Measurements from ENCODE around the gene OR7A10.

Gene OR7A10

GRCh38 chr19:14848822-14849221 lies at the start of gene OR7A10:
TSS of gene OR7A10 (minus strand) at chr19:14848922. CDS start at chr19:14841877, 7,045 bp downstream.
- no peak for DNase-seq

DNA sequence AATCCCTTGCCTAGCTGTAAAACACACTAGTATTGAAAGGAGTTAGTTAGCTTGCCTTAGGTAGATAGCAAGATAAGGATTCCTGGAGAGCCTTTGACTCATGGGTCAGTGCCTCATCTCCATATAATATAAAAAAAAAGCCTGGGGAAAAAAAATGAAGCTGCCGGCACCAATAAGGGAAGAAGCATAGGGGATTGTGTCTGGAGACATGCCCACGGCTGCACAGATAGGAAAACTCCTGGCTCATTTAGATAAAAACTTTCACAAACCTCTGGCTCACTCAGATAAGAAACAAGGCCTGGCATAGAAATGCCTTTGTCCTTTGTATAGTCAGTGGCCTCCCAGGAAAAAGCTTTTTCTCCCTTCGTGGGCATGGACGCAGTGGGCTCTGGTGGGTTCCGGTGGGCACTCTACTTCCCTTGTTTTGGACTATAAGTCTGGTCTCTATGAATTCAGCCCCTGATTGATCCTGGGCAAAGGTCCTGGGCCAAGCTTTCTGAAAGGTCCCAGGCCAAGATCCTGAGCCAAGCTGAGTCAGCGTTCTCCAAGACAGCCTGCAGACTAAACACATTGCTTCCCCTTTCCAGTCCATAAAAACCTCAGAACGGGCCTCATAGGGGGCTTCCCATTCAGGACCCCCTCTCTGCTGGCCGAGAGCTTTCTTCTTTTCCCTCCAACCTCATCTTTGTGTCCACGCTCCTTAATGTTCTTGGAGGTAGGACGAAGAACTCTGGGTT lies 42.1 kb upstream of the OR7A10 start:
- DNase-seq: no peak

DNA sequence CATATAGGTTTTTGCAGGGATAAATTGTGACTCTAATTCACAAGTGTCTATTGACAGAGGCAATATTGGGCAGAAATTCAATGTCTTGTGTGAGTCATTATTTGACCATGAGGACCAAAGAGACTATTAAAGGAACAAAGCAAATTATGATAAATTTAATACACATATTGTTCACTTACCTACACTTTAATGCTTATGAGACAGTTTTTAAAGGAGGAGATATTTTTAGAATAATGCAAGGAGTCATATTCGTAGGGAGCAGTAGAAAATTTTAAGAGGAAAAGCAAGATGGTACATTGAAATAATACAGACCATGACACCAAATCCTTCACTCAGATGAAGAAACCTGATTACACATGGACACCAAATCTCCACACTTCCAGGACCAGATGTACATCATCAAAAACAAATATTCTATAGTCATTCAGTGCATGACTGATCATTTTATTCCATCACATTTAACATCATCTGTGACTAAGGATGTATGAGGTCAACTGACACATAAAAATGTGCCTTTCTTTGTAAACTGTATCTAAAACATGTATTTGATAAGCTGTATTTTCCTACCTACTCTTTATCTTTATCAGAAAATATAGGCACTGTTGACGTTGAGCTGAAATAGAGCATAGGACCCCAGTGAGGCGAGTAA lies 41.4 kb upstream of the OR7A10 start:
- no peak for DNase-seq

DNA sequence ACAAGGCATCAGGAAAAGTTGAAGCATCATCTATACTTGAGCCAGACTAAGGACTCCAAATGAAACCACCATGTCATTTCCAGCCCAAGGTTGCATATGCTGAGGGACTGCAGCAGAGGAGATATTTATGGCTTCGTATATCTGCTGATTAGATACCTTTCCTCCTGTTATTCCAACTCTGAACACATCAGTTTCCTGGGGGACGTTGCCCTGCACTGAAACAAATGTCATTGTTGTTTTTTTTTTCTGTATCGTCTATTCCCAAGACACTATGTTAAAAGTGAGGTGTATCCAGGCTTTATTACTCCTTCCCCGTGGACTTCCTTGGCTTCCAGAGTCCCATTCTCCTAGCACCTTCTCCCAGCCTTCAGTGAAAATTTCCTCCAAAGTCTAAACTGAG lies 37.3 kb upstream of the OR7A10 start, which contains the start of gene OR7A17:
Gene OR7A17 (minus strand): TSS at position 101 of the 400 bp plus-strand sequence. CDS start 4,777 bp downstream, outside the sequence.
- DNase-seq: no peak

DNA sequence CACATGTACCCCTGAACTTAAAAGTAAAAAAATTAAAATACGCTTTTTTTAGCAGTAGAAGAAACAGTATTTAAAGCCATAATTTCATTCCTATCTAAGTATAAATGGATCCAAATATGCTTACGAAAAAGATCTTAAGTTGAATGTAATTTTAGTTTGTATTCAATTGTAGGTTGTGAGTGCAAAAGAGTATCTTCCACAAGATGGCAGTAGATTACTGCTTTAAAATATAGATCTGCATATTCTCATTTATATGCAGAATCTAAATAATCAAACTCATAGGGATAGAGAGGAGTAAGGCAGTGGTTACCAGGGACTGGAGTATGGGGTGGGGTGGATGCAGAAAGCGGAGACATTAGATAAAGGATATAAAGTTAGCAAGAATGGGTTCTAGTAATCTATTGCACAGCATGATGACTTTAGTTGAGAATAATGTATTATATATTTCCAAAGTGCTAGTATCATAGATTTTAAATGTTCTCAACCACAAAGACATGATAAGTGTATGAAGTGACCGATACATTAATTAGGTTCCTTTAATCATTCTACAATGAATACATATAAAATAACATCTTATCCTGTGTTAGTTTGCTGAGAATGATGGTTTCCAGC lies 23.0 kb upstream of the OR7A10 start:
- no peak for DNase-seq

GRCh38 chr19:14868497-14868896 lies 19.8 kb upstream of the OR7A10 start:
- DNase-seq: no peak

DNA sequence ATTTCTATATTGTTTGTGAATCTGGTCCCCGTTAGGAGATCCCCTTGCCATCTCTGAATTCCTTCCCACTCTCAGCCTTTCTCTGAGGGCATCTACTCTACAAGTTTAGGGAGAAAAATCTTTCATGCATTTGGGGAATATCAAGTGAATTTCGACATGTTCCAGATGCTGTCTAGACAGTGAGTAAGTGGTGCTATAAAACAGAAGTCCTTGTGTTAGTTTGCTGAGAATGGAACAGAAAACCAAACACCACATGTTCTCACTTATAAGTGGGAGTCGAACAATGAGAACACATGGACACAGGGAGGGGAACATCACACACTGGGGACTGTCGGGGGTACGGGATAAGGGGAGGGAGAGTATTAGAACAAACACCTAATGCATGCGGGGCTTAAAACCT lies 5.1 kb downstream of the OR7A10 start:
- DNase-seq: no peak

GRCh38 chr19:14843169-14843568 lies 5.6 kb downstream of the OR7A10 start:
- DNase-seq: no peak

DNA sequence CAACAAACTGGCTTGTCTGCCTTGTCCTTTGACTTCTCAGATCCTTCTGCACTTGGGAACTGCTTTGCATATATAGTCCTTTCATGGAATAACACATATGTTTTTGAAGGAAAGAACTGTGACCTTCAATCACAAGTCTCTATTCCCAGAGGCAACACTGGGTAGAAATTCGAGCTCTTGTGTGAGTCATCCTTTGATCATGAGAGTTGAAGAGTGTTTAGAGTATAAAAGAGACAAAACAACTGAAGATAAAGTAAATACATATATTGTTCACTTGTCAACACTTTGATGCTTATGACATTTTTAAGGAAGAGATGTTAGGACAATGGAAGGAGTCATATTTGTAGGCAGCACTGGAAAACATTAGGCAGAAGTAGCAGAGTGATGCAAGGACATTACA lies 8.5 kb downstream of the OR7A10 start:
- DNase-seq: no peak

- DNase-seq: no peak
These were observed 11.3 kb downstream of the OR7A10 start for GRCh38 chr19:14837391-14837790.

- no peak for DNase-seq
These were observed 13.7 kb downstream of the OR7A10 start, which contains the start of the genes OR7A5 and OR7C1 for GRCh38 chr19:14835011-14835410. TSS of gene OR7A5 (minus strand) at chr19:14835185. CDS start at chr19:14828241, 6,944 bp downstream. TSS of gene OR7C1 (minus strand) at chr19:14835185. CDS start at chr19:14800136, 35,049 bp downstream.

DNA sequence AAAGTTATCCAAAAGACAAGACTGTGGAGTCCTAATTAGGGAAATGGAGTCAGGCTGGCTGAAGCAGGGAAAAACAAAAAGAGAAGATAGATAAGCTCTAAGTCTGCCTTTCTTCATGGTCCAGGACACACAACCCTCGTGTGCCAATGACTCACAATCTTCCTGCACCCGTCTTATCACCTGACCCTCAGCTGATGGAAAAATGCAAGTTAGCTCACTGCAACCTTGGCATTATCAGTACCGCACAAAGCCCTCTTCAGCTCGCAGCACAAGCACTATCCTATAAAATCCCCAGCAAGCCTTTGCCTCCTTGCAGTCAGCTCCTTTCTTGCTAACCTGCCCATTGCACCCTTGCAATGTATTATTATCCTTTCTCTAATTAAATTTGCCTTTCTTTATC lies 18.0 kb downstream of the OR7A10 start:
- no peak for DNase-seq

- DNase-seq: no peak
These were observed 22.7 kb downstream of the OR7A10 start for GRCh38 chr19:14826006-14826405.

GRCh38 chr19:14821937-14822336 lies 26.8 kb downstream of the OR7A10 start:
- no peak for DNase-seq

DNA sequence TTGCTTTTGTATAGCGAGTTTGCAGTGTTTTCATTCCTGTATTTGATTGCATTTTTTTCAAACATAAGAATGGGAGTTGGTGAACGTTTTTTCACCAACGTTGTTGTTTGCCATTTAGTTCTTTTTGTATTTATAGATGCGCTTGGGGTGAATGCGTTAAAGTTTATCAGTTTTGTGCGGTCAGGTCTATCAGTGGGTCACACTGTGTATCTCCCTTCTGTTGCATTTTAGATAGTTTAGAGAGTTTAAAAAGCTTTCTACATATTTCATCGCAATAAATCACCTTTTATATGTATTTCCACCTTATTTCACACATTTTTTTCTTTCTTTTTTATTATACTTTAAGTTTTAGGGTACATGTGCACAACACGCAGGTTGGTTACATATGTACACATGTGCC lies 30.1 kb downstream of the OR7A10 start:
- no peak for DNase-seq

GRCh38 chr19:14817052-14817451 lies 31.7 kb downstream of the OR7A10 start:
- DNase-seq: no peak

DNA sequence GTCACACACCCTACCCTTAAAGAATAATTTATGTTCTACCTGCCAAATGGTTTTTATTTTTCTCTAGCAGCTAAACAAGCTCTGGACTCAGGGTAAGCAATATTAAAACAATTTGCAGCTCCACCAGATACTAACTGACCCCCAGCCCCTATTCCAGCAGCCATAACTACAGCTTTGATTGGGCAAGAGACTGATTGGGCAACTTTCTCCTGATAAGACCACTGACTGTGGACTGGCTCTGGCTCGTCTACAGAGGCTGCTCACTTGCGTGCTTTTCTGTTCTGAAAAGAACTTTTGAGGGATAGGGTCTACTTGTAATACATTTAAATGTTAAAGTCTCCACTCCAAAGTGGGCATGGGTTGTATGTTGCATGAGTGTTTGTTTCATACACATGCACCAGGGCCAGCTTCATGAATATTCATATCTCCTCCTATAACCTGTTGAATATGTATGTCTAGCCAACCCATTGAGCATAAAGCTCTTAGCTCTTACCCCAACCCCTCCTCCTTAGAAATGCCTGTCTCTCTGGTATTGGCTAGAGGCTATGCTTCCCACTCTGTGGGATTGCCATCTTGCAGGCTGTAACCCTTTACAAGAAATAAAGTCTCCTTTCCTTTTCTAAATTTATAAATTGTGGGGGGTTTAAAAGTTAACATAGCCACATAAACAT lies 33.6 kb downstream of the OR7A10 start:
- no peak for DNase-seq

DNA sequence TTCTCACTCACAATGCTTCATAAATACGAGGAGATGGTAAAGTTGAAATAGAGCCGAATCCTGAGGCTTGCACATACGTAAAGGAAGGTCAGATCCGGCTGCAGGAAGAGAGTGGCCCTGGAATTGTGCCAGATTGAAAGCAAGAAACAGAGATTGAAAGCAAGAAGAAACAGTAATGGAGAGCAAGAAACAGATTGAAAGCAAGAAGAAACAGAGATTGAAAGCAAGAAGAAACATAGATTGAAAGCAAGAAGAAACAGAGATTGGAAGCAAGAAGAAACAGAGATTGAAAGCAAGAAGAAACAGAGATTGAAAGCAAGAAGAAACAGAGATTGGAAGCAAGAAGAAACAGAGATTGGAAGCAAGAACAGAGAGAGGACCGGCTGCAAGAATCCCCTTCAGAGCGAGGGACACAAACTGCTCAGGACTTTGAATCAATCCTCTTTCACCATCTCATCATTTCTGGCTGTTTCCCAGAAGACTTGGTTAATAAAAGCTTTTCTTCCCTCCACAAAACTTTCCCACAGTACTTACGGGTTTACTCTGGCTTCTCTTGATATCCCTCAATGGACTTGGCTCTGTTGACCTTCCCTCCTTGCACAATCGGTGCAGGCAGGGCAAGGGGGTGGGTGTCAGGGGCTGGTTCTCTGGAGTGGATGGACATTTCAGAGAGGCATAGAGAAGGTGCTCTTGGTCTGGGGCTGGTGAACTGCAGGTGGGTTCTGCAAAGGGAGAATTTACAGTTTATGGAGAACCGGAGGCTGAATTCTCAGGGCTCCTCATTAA lies 39.3 kb downstream of the OR7A10 start:
- DNase-seq: no peak

DNA sequence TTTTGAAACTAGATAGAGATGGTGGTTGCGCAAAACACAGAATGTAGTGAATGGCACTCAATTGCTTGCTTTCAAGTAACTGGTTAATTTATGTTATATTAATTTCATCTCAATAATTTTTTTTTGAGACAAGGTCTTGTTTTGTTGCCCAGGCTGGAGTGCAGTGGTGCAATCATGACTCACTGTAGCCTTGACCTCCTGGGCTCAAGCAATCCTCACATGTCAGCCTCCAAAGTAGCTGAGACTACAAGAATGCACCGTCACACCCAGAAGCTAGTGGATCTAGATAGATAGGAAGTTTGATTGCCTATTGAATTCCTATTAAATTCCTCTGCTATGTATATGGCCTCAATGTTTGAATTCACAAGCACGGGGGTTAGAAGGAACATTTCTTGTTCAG lies 44.0 kb downstream of the OR7A10 start:
- no peak for DNase-seq

DNA sequence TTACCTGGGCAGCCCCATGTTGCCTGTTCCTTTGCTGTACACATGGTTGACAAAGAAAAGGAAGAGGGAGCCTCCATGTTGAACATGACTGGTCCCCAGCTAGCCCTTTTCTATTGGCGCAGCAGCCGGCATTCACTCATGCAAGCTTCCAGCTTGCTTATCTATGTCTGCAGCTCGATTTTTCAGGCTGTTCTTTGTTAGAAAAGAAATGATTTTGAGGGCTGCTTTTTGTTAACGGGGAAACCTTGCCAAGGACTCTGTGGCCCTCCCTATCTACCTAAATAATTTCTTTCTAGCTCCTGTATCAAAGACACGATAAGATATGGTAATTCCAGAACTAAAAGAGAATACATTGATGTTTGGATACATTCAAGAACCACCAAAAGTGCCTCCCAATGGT lies 50.0 kb downstream of the OR7A10 start:
- no peak for DNase-seq

- no peak for DNase-seq
These were observed 52.7 kb downstream of the OR7A10 start for GRCh38 chr19:14796021-14796420.

- no peak for DNase-seq
These were observed 53.5 kb downstream of the OR7A10 start for GRCh38 chr19:14795078-14795721.

Data from cerebellar nuclear complex (tissue), 1 donor.